ENCODE data around the gene PRICKLE1.

DNA sequence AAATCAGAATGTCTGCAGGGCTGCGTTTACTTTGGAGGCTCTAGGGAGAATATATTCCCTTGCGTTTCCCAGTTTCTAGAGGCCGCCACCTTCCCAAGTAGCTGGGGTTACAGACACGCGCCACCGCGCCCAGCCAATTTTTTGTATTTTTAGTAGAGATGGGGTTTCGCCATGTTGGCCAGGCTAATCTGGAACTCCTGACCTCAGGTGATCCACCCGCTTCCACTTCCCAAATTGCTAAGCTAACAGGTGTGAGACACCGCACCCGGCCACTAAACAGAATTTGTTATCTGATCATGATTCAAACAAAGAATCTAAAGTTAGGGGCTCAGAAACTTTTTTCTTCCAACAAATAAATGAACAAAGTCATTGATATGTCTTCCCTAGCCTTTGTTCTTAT, 148.9 kb downstream of the PRICKLE1 start:
- TF ChIP-seq, protein P1, sequence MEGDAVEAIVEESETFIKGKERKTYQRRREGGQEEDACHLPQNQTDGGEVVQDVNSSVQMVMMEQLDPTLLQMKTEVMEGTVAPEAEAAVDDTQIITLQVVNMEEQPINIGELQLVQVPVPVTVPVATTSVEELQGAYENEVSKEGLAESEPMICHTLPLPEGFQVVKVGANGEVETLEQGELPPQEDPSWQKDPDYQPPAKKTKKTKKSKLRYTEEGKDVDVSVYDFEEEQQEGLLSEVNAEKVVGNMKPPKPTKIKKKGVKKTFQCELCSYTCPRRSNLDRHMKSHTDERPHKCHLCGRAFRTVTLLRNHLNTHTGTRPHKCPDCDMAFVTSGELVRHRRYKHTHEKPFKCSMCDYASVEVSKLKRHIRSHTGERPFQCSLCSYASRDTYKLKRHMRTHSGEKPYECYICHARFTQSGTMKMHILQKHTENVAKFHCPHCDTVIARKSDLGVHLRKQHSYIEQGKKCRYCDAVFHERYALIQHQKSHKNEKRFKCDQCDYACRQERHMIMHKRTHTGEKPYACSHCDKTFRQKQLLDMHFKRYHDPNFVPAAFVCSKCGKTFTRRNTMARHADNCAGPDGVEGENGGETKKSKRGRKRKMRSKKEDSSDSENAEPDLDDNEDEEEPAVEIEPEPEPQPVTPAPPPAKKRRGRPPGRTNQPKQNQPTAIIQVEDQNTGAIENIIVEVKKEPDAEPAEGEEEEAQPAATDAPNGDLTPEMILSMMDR (IDR thresholded peaks at IDR 0.05): no peak
- TF ChIP-seq POLR2A (IDR thresholded peaks at IDR 0.05): no peak
